ENCODE results near the gene JAGN1.
"Not testable (repeated sequence)": the region's sequence is repeated elsewhere in the genome, so short reads cannot be mapped to it uniquely, and the experiment has no call there.

The JAGN1 gene

GRCh38 chr3:9928158-9928557, 37.7 kb downstream of the JAGN1 start:
- DNase-seq: no peak

DNA sequence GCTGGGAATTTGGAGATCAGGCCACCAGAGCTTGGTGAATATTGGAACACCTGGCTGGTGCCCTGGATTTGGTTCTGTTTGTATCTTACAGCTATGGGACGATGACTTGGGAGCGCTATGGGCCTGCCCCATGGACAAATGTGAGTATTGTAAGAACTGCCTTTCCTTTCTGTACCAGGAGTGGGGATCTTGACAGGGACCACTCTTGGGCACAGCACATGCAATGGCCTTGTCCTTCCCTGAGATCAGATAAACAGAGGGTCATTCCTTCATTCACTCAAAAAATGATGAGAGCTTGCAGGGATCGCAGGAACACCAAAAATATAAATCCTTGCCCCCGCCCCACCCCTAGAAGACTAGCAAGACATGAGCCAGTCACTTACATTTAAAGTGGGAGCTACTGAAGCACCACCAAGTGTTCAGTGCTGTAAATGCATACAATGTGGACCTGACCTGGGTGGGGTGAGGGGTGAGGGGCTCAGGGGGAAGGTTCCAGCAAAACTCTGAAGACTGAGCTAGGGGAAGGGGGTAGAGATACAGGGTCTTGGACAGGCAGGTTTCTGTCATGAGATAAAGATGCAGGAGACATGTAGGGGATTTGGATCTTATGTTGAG, 40.5 kb downstream of the JAGN1 start:
- peak in 1 of 2 experiments; percentile 2 for DNase-seq

GRCh38 chr3:9932535-9932842, 42.1 kb downstream of the JAGN1 start:
- no peak for DNase-seq

GRCh38 chr3:9932843-9933560, 42.6 kb downstream of the JAGN1 start:
- peak; percentile 70 to 84 for DNase-seq

DNA sequence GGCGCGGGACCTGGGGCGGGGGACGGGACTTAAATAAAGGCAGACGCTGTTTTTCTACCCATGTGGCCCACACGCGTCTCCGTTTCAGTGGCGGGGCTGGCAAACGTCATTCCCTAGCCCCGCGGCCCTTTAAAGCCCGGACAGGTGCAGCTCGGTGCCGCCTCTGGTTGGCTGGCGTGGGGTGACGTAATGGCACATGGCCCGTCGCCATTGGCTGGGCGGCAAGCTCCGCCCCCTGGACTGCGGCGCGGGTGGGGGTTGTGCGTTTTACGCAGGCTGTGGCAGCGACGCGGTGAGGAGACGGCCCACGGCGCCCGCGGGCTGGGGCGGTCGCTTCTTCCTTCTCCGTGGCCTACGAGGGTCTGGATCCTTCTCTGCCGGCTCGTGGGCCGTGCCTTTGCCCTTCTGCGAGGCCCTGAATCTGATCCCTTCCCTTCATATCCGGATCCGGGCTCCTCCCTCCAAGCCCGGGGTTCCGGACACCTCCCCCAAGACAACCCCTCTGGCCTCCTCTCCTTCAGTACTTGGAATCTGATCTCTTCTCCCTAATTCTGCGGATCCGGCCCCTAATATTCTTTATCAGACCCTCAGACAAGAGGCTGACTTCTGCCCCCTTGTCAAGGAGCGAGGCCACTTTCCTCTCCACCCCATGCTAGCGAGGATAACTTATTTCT, 43.3 kb downstream of the JAGN1 start, which contains the start of gene CRELD1:
CRELD1 (plus strand) TSS at position 274 of the 674 bp plus-strand sequence. CDS start 605 bp downstream, outside the sequence.
- peak; percentile 91 to 93 for DNase-seq

DNA sequence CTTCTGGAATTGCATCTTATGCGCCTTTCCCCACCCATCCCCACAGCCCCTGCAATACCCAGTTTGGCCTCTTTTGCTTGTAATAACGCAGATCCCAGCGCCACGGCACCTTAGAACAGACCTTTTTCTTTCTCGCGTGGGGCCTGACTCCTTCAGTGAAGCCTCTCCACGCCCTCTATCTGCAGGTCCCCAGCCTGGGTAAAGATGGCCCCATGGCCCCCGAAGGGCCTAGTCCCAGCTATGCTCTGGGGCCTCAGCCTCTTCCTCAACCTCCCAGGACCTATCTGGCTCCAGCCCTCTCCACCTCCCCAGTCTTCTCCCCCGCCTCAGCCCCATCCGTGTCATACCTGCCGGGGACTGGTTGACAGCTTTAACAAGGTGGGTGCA, 43.8 kb downstream of the JAGN1 start:
- no peak for DNase-seq

- no peak for DNase-seq
Measured at GRCh38 chr3:9934993-9935392, 44.6 kb downstream of the JAGN1 start.

- no peak for DNase-seq
Measured at GRCh38 chr3:9935966-9936510, 45.6 kb downstream of the JAGN1 start.

- DNase-seq: no peak
Measured at GRCh38 chr3:9937486-9938238, 47.3 kb downstream of the JAGN1 start.

DNA sequence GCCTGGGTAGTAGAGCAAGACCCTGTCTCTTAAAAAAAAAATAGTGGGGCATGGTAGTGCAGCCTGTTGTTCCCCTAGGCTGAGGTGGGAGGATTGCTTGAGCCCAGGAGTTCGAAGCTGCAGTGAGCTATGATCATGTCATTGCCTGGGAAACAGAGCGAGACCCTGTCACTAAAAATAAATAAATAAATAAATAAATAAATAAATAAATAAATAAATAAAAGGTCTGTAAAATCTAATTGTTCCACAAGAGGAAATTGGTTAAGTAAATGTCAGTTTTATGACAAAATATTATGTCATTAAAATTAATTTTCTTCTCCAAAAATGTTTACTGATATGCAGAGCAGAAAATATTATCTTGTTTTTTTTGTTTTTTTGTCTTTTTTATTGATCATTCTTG, 48.6 kb downstream of the JAGN1 start:
- DNase-seq: no peak

GRCh38 chr3:9939906-9940305, 49.5 kb downstream of the JAGN1 start:
- DNase-seq: not testable (repeated sequence)

DNA sequence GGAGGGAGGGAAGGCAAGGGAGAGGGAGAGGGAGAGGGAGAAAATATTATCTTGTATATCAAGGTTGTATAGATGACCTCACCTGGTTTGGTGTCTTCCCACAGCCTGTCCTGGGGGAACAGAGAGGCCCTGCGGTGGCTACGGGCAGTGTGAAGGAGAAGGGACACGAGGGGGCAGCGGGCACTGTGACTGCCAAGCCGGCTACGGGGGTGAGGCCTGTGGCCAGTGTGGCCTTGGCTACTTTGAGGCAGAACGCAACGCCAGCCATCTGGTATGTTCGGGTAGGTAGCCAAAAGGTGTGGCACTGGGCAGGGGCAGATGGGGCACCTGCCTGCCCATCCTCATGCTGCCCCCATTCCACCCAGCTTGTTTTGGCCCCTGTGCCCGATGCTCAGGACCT, 50.3 kb downstream of the JAGN1 start:
- DNase-seq: no peak

DNA sequence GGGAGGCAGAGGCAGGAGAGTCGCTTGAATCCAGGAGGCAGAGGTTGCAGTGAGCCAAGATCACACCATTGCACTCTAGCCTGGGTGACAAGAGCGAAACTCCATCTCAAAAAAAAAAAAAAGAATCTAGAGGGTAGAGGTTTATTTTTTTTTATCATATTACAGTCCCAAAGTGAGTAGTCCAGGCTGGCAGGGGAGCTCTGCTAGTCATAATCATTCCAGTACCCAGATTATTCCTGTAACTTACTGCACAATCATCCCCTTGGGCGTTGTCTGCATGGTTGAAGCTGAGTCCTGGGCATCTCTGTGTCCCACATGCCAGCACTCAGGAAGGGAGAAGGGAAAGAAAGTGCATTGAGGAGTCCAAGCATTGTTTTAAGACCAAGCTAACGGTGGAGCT, 51.8 kb downstream of the JAGN1 start:
- no peak for DNase-seq

DNA sequence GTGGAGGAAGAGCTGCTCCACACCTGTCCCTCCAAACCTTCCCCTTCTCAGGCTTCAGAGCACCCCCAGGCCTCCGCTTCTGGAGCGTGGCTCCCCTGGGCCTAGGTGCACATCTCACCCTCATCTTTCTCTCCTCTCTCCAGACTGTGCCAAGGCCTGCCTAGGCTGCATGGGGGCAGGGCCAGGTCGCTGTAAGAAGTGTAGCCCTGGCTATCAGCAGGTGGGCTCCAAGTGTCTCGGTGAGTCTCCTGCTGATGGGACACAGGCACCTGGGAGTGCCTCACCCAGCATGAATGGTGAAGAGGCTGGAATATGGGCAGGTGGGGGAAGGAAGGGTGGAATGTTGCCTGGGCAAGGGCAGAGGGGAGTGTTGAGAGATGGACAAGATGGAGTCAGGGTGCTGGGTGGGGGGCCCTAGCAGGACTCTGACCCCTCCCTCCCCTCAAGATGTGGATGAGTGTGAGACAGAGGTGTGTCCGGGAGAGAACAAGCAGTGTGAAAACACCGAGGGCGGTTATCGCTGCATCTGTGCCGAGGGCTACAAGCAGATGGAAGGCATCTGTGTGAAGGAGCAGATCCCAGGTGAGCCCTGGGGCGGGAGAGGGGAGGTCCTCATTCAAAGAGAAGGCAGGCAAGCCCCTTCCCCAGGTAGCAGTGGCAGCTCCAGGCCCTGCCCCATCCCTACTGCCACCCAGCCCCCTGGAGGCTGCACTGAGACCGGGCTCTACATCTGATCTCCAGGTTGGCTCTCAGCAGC, 52.7 kb downstream of the JAGN1 start:
- no peak for DNase-seq
